DMS53 (cell line): ENCODE results near the gene DHX15.

Experiments used
- DNase-seq: peaks from one replicate; lab custom pipeline; 2025; lab: John Stamatoyannopoulos, UW

DHX15 gene

DNA sequence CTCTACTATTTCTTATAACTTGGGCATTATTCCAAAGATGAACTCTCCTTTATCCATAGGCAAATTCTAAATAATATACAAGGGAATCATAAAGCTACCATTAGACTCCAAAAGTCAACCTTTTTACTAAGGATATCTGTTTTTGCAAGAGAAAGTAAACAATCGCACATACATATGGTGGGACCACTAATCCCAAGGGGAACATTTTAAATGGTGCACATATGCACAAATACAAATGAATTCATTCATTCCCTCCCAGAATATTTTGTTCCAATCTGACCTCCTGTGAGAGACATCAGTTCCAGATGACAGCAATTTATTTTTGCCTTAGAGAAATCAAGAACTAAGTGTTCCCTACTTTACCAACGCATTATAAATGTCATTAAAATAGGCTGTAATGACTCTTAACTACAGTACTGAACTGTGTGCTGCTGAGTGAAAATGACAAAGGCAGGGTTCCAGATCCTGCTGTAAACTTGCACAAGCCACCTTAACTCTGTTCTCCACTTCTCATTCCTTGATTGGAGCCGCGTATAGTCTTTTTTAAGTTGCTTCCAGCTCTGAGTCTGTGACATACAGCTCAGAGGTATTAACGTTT, 2.0 kb downstream of the DHX15 start:
- DNase-seq = no peak

- DNase-seq = no peak
These were observed 6.0 kb downstream of the DHX15 start for GRCh38 chr4:24578364-24578763.

DNA sequence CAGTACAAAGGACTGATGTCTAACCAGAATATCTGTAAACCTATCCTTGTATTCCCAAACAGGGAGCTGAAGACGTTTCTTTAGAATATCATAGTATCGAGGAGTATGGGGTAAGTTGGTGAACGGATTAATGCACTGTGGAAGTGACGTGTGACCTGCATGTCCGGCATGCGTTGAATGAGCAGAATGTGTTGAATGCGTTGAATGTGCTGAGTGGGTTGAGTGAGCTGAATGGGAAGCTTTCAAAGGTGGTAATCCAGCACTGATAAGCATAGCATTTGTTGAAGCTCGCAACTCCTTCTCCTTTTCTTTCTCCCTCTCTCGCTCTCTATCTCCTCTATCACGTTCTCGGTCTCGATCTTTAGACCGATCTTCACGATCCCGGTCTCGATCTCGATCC, 8.1 kb downstream of the DHX15 start:
- no peak for DNase-seq

DNA sequence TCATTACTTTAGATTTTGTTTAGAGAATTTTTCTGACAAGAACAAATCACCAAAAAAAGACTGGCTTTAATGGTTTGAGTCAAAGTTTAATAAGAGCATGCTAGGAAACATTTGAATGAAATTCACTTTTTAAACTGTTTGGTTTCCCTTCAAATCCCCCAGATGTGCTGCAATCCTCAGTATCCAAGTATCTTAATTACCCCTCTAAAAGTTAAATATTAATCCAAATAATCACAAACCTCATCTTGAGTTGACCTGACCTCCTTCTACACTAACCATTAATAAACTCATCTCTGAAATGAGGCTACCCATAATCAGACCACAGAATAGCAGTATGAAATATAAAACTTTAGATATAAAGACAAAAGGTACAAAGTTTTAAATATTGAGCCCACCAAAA, 10.1 kb downstream of the DHX15 start:
- DNase-seq = peak; percentile 18

DNA sequence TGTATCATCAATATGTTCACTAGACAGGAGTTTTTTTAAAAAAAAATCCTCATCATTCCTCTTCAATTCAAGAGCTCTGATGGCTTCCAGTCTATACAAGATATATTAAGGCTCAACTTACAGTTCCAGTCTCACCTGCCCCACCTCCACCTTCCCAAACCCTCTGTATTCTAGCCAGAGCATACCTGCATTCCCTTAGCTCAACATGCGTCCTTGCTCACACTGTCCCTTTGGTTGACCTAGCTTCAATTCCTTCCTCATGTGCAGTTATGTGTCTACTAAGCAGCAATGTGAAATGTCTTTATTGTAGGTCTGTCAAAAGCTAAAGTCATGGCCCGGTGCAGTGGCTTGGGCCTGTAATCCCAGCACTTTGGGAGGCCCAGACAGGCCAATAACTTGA, 10.8 kb downstream of the DHX15 start:
- DNase-seq = no peak

- DNase-seq = no peak
These were observed 13.6 kb downstream of the DHX15 start for GRCh38 chr4:24570574-24571236.

DNA sequence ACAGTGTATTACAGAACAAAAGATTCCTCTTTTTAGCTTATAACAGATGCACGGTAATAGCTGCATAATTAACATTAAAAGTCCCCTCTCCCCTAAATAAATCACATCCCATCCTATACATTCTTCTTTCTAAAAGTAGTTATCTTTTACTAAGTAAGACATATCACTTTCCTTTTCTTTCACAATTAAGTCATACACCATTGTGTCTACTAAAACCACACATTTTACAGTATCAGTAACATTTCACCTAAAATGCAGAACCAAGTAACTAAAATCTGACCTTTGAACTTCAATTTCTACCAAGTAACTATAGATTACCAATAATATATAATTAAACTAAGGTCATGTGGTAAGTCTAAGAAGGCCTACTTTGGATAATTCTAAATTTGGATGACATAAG, 14.2 kb downstream of the DHX15 start:
- DNase-seq = no peak

GRCh38 chr4:24569662-24570061, 14.7 kb downstream of the DHX15 start:
- DNase-seq = no peak

DNA sequence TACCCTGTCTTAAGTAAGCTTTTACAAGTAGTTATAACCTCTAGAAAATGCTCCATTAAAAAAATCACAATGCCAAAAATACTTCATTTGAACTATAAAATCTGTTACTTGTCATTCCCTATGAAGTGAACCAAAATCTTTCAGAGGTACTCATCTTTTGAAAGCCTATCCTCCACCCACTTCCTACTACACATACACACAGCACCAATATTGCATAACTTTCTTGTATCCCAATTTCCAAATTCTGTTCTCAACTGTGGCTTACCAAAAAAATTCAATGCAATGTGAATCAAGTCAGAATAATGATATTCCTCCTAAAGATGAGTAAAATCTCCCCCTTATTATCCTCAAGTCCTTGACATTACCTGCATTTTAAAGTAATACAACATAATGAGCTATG, 15.9 kb downstream of the DHX15 start:
- DNase-seq = no peak

DNA sequence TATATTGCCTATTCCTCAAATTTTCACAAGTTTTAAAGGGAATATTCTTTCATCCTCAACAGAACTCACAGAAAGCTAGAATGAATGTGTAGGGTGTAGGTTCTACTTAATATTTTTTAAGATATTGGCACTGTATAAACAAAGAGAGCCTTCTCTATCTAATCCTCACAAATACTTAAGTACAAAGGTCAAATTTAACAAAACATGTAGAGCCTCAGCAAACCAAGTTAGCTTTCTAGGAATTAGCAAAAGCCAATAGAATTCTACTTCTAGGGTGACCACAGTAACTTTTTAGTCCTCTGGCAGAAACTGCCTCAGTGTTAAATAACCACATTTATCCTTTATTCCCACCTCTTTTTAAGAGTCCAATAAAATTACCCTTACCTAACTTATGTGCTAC, 19.3 kb downstream of the DHX15 start:
- DNase-seq = no peak

GRCh38 chr4:24564488-24564887, 19.9 kb downstream of the DHX15 start:
- no peak for DNase-seq

DNA sequence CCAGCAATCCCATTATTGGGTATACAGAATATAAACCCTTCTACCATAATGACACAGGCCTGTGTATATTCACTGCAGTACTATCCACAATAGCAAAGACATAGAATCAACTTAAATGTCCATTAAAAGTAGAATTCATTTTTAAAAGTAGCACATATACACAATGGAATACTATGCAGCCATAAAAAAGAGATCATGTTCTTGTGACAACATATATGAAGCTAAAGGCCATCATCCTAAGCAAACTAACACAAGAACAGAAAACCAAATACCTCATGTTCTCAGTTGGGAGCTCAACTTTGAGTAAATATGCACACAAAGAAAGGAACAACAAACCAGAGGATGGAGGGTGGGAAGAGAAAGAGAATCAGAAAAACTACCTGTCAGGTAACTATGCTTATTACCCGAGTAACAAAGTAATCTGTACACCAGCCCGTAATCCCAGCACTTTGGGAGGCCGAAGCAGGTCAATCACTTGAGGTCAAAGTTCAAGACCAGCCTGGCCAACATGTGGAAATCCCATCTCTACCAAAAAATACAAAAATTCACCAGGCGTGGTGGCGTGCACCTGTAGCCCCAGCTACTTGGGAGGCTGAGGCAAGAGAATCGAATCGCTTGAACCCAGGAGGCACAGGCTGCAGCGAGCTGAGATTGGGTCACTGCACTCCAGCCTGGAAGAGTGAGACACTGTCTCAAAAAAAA, 22.8 kb downstream of the DHX15 start:
- no peak for DNase-seq

- no peak for DNase-seq
These were observed 23.4 kb downstream of the DHX15 start for GRCh38 chr4:24560868-24561368.

DNA sequence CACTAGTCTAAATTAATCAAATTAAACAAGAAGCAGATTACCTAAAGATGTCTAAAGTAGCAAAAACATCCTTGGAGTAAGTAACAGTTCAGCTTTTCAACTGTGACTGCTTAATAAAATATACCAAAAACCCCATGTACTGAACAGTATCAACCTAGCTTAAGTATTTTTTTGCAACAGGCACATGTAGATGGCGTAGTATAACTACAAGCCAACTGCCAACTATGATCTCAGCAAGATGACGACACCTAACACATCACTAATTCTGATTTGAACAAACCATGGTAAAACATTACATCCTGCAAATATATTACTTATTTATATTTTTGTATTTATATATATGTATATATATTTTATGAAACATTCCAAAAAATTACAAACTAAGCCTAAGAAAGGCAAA, 24.5 kb downstream of the DHX15 start:
- no peak for DNase-seq

GRCh38 chr4:24559032-24559821, 25.1 kb downstream of the DHX15 start:
- DNase-seq = no peak

- no peak for DNase-seq
These were observed 27.0 kb downstream of the DHX15 start for GRCh38 chr4:24557026-24558025.

- peak; percentile 32 for DNase-seq
These were observed 32.7 kb downstream of the DHX15 start for GRCh38 chr4:24551492-24552289.

DNA sequence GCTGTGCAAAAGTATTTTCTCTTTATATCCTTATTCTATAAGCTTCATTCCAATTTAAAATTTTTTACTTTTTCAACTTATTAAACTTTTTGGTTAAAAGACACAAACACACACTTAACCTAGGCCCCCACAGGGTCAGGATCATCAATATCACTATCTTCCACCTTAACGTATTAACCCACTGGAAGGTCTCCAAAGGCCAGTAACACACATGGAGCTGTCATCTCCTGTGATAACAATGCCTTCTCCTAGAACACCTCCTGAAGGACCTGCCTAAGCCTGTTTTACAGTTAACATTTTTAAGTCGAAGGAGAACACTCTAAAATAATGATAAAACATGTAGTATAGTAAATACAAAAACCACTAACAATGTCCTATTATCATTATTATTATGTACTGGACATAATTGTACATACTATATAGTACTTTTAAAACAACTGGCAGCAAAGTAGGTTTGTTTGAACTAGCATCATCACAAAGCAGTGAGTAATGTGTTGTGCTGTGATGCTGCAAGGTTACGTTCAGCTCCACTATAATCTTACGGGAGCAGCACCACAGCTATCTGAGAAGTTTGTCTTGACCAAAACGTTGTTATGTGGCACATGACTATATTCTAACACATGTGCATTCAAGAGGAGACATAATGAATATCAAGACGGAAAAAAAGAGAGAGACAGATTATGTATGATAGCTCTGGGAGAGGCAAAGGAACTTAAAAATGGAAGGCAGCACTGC, 33.7 kb downstream of the DHX15 start:
- DNase-seq = no peak

GRCh38 chr4:24547979-24548378, 36.4 kb downstream of the DHX15 start:
- no peak for DNase-seq
